Breast epithelium (tissue), 4 donors: Measurements from ENCODE around the gene PTPRG. TPM values are rescaled to one million over a fixed set of nuclear protein-coding genes. Genes with fewer than 3 reads are reported as not detected.

Experiments used
- DNase-seq, 2 donors: peaks; one replicate each; pipeline ENCODE4 v3.0.0-alpha.2; 2019; ENCODE audit warnings: low spot score in 2 of 2
- H3K27ac ChIP-seq, 2 donors: fragments of 200-600 bp; sonication (generic) in 1 of 2; one replicate each; pipeline ENCODE4 v1.5.1; 2016 to 2019; ENCODE audit warnings: mild to moderate bottlenecking in 1 of 2
- H3K27me3 ChIP-seq, 2 donors: fragments of 200-600 bp; sonication (generic) in 1 of 2; one replicate each; pipeline versions ENCODE4 v1.5.1 to v1.6.0; 2017 to 2019; ENCODE audit warnings: control low read depth in 1 of 2, mild to moderate bottlenecking in 1 of 2
- H3K36me3 ChIP-seq: fragments of 200-600 bp; one replicate; pipeline ENCODE4 v1.5.1; 2019
- H3K4me1 ChIP-seq, 2 donors: fragments of 200-600 bp; sonication (generic); one replicate each; pipeline ENCODE4 v1.5.1; 2016 to 2019; ENCODE audit warnings: control low read depth in 1 of 2
- H3K4me3 ChIP-seq, 3 donors: fragments of 200-600 bp; sonication (generic); 1 replicate in 2 of 3; 2 replicates in 1 of 3; pipeline ENCODE4 v1.5.1; 2016 to 2019; ENCODE audit warnings: mild to moderate bottlenecking in 3 of 3, moderate library complexity in 2 of 3
- H3K9me3 ChIP-seq, 2 donors: fragments of 200-600 bp; sonication (generic) in 1 of 2; one replicate each; pipeline ENCODE4 v1.5.1; 2016 to 2019; ENCODE audit warnings: control low read depth in 1 of 2
- POLR2A ChIP-seq: fragments of 450-650 bp; IDR thresholded peaks from one replicate; pipeline ENCODE4 v1.6.1; 2016; ENCODE audit warnings: antibody characterized with exemption, mild to moderate bottlenecking, moderate library complexity
- POLR2AphosphoS5 ChIP-seq, 3 donors: sonication (generic); formaldehyde crosslinking; IDR thresholded peaks; one replicate each; pipeline ENCODE4 v1.6.1; 2017; ENCODE audit warnings: antibody characterized with exemption in 3 of 3
- intact Hi-C: fragments of 100-400 bp; cut with DNase I; formaldehyde crosslinking; loops from one replicate; pipeline ENCODE4 v1.15.1; 2023; ENCODE audit warnings: low total_unique reads
- total RNA-seq, 3 donors: library from RNA; depleted of rRNA; stranded (reverse); fragments of >200 nt; gene quantifications; one replicate each; pipeline ENCODE4 v1.1.0, GENCODE V29; 2016
- TF ChIP-seq, protein P1 (sequence below), 3 donors: fragments of 450-650 bp; IDR thresholded peaks; one replicate each; pipeline ENCODE4 v1.5.1; 2016 to 2017; ENCODE audit warnings: antibody characterized with exemption in 3 of 3, mild to moderate bottlenecking in 3 of 3, moderate library complexity in 3 of 3

Gene PTPRG
- total RNA-seq, 3 donors from 2014 or later, result 42.3 to 179 (median 61.6) TPM

DNA sequence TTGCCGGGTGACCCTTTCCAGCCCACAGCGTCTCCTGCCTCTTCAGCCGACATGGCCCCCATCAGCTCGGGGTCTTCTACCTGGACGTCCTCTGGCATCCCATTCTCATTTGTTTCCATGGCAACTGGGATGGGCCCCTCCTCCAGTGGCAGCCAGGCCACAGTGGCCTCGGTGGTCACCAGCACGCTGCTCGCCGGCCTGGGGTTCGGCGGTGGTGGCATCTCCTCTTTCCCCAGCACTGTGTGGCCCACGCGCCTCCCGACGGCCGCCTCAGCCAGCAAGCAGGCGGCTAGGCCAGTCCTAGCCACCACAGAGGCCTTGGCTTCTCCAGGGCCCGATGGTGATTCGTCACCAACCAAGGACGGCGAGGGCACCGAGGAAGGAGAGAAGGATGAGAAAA is 641.8 kb downstream of the PTPRG start:
- H3K36me3 ChIP-seq, result no peaks in the 10 kb centered on the region
- intact Hi-C loops, result no loop called here
- H3K4me3 ChIP-seq, result no peak overlapping the region
- H3K9me3 ChIP-seq, result no peaks in the 10 kb centered on the region
- TF ChIP-seq, protein P1, sequence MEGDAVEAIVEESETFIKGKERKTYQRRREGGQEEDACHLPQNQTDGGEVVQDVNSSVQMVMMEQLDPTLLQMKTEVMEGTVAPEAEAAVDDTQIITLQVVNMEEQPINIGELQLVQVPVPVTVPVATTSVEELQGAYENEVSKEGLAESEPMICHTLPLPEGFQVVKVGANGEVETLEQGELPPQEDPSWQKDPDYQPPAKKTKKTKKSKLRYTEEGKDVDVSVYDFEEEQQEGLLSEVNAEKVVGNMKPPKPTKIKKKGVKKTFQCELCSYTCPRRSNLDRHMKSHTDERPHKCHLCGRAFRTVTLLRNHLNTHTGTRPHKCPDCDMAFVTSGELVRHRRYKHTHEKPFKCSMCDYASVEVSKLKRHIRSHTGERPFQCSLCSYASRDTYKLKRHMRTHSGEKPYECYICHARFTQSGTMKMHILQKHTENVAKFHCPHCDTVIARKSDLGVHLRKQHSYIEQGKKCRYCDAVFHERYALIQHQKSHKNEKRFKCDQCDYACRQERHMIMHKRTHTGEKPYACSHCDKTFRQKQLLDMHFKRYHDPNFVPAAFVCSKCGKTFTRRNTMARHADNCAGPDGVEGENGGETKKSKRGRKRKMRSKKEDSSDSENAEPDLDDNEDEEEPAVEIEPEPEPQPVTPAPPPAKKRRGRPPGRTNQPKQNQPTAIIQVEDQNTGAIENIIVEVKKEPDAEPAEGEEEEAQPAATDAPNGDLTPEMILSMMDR (IDR thresholded peaks at IDR 0.05), result no peak
- TF ChIP-seq POLR2A, result no peak
- TF ChIP-seq POLR2AphosphoS5 (IDR thresholded peaks at IDR 0.05), result no peak
- no peaks in the 10 kb centered on the region for H3K4me1 ChIP-seq
- H3K27me3 ChIP-seq, result no peaks in the 10 kb centered on the region
- no peak overlapping the region for H3K27ac ChIP-seq
- no peak for DNase-seq

DNA sequence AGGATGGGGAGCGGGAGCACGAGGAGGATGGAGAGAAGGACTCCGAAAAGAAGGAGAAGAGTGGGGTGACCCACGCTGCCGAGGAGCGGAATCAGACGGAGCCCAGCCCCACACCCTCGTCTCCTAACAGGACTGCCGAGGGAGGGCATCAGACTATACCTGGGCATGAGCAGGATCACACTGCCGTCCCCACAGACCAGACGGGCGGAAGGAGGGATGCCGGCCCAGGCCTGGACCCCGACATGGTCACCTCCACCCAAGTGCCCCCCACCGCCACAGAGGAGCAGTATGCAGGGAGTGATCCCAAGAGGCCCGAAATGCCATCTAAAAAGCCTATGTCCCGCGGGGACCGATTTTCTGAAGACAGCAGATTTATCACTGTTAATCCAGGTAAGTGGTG is 642.2 kb downstream of the PTPRG start:
- H3K9me3 ChIP-seq, result no peaks in the 10 kb centered on the region
- no peak overlapping the region for H3K27ac ChIP-seq
- TF ChIP-seq POLR2AphosphoS5 (IDR thresholded peaks at IDR 0.05) (no peak), POLR2A (no peak)
- TF ChIP-seq, protein P1 (IDR thresholded peaks at IDR 0.05), result no peak
- H3K4me1 ChIP-seq, result no peaks in the 10 kb centered on the region
- H3K4me3 ChIP-seq, result no peak overlapping the region
- no peaks in the 10 kb centered on the region for H3K36me3 ChIP-seq
- no peaks in the 10 kb centered on the region for H3K27me3 ChIP-seq
- DNase-seq, result no peak
- intact Hi-C loops, result no loop called here

DNA sequence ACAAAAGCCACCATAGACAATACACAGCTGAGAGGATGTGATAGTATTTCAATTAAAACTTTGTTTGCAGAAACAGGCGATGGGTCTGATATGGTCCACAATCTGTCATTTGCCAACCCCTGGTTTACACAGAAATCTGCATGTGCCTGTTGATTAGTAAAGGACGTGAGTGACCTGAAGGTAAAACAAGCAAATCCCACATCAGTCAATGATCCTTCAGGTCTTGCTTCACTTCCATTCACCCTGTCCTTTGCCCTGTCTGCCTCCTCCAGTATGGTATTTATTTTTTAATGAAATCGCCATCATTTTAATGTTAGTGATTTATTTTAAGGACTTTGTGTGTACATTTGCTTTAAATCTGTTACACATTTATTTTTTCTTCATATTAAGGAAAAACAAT is 645.8 kb downstream of the PTPRG start:
- Histone ChIP-seq H3K27ac (no peak overlapping the region), H3K9me3 (no peaks in the 10 kb centered on the region), H3K4me3 (no peak overlapping the region), H3K4me1 (no peaks in the 10 kb centered on the region), H3K27me3 (no peaks in the 10 kb centered on the region), H3K36me3 (no peaks in the 10 kb centered on the region)
- DNase-seq, result no peak
- intact Hi-C loops, result no loop called here
- no peak for TF ChIP-seq POLR2AphosphoS5 (IDR thresholded peaks at IDR 0.05)
- no peak for TF ChIP-seq POLR2A
- TF ChIP-seq, protein P1 (IDR thresholded peaks at IDR 0.05), result no peak

DNA sequence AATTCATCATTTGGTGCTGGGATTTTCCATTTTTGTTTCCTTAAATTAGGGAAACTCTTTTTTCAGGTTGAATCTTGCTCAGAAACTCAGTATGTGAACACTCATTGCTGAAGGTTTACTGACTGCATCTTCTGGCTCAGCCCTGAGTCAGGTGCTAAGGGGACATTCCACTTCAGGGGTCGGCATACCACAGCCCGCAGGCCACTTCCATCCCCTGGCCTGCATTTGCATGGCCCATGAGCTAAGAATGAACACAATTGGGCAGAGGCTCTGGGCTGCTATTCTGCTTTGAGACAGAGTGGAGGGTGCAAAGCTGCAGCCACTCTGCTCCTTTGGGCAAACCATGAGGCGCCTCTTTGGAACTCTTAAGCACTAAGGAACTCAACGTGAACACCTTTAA is 647.0 kb downstream of the PTPRG start:
- DNase-seq, result no peak
- Histone ChIP-seq H3K36me3 (no peaks in the 10 kb centered on the region), H3K9me3 (no peaks in the 10 kb centered on the region), H3K4me1 (no peaks in the 10 kb centered on the region), H3K4me3 (no peak overlapping the region), H3K27ac (no peak overlapping the region), H3K27me3 (no peaks in the 10 kb centered on the region)
- intact Hi-C loops, result no loop called here
- TF ChIP-seq, protein P1 (IDR thresholded peaks at IDR 0.05), result no peak
- no peak for TF ChIP-seq POLR2AphosphoS5 (IDR thresholded peaks at IDR 0.05)
- no peak for TF ChIP-seq POLR2A

DNA sequence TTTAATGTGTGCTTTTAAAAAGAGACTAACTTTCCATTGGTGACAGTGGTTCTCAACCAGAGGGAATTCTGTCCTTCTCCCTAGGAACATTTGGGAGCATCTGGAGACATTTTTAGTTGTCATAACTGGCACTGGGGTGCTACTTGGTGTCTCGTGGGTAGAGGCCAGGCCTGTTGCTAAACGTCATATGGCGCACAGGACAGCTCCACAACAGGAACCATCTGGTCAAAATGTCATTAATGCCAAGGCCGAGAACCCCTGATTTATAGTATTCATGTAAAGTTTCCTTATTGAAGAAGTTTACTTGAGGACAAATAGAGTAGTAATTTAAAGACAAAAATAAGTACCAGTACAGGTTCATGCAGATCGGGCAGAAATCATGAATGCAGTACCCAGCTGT is 647.7 kb downstream of the PTPRG start:
- no peaks in the 10 kb centered on the region for H3K9me3 ChIP-seq
- no peaks in the 10 kb centered on the region for H3K4me1 ChIP-seq
- TF ChIP-seq POLR2A (no peak), POLR2AphosphoS5 (IDR thresholded peaks at IDR 0.05) (no peak)
- TF ChIP-seq, protein P1 (IDR thresholded peaks at IDR 0.05), result no peak
- intact Hi-C loops, result no loop called here
- no peak overlapping the region for H3K27ac ChIP-seq
- no peaks in the 10 kb centered on the region for H3K36me3 ChIP-seq
- H3K27me3 ChIP-seq, result no peaks in the 10 kb centered on the region
- no peak overlapping the region for H3K4me3 ChIP-seq
- DNase-seq, result no peak
